ENCODE measurements around the gene HNRNPU.
"Not testable (repeated sequence)": the region's sequence is repeated elsewhere in the genome, so short reads cannot be mapped to it uniquely, and the experiment has no call there.

HNRNPU gene

GRCh38 chr1:244839656-244840055 is 24.7 kb downstream of the HNRNPU start:
- DNase-seq: no peak

GRCh38 chr1:244837597-244838258 is 26.6 kb downstream of the HNRNPU start:
- DNase-seq: no peak

- DNase-seq: no peak
These were observed 27.8 kb downstream of the HNRNPU start for GRCh38 chr1:244836584-244836983.

GRCh38 chr1:244836135-244836521 is 28.2 kb downstream of the HNRNPU start:
- DNase-seq: peak; percentile 24

GRCh38 chr1:244835276-244836134 is 28.8 kb downstream of the HNRNPU start, which contains the start of gene COX20:
COX20 (plus strand) TSS chr1:244835658; CDS start chr1:244835715, 57 bp downstream.
- DNase-seq: peak; percentile 92

- peak; percentile 93 for DNase-seq
These were observed 29.6 kb downstream of the HNRNPU start for GRCh38 chr1:244834543-244835275.

GRCh38 chr1:244833734-244834542 is 30.4 kb downstream of the HNRNPU start:
- DNase-seq: peak; percentile 67

- not testable (repeated sequence) for DNase-seq
These were observed 31.1 kb downstream of the HNRNPU start for GRCh38 chr1:244833260-244833659.

GRCh38 chr1:244830639-244831038 is 33.7 kb downstream of the HNRNPU start:
- no peak for DNase-seq

- DNase-seq: no peak
These were observed 37.6 kb downstream of the HNRNPU start for GRCh38 chr1:244826712-244827111.

GRCh38 chr1:244822878-244823277 is 41.5 kb downstream of the HNRNPU start:
- no peak for DNase-seq

GRCh38 chr1:244821134-244821533 is 43.2 kb downstream of the HNRNPU start:
- DNase-seq: no peak

GRCh38 chr1:244820131-244820530 is 44.2 kb downstream of the HNRNPU start:
- DNase-seq: no peak

- no peak for DNase-seq
These were observed 46.9 kb downstream of the HNRNPU start for GRCh38 chr1:244817415-244817894.

GRCh38 chr1:244815600-244816099 is 48.7 kb downstream of the HNRNPU start:
- DNase-seq: no peak

- no peak for DNase-seq
These were observed 51.0 kb downstream of the HNRNPU start for GRCh38 chr1:244813327-244813726.

- no peak for DNase-seq
These were observed 54.1 kb downstream of the HNRNPU start for GRCh38 chr1:244810221-244810620.

GRCh38 chr1:244807138-244807537 is 57.2 kb downstream of the HNRNPU start:
- no peak for DNase-seq

GRCh38 chr1:244804841-244805240 is 59.5 kb downstream of the HNRNPU start:
- DNase-seq: no peak

GRCh38 chr1:244802556-244803239 is 61.6 kb downstream of the HNRNPU start:
- DNase-seq: no peak

- no peak for DNase-seq
These were observed 62.3 kb downstream of the HNRNPU start for GRCh38 chr1:244802041-244802440.

- DNase-seq: peak; percentile 59
These were observed 63.1 kb downstream of the HNRNPU start for GRCh38 chr1:244801246-244801645.

All from stimulated activated CD4-positive, alpha-beta T cell treated with anti-CD3 and anti-CD28 coated beads, Interleukin-15, amount 100 ng/mL, for 24 hours (primary cell).